ENCODE results near the gene IL4R.

Gene IL4R

DNA sequence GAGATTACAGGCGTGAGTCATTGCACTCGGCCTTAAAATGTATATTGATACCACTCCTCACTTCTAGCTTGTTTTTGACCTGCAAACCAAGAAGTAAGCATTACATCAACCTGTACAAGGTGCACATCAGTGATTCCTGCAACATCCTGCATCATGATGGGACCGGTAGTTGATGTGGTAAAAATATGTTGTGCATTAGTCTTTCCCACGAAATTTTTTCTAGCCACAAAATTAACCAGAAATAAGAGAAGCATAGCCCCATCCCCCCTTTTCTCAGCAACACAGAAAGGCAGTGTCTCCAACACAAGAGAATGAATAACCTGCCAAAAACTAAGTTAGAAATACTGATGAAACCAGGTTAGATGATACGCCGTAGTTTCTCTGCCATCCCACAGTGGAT lies 24.1 kb upstream of the IL4R start:
- DNase-seq, result no peak

DNA sequence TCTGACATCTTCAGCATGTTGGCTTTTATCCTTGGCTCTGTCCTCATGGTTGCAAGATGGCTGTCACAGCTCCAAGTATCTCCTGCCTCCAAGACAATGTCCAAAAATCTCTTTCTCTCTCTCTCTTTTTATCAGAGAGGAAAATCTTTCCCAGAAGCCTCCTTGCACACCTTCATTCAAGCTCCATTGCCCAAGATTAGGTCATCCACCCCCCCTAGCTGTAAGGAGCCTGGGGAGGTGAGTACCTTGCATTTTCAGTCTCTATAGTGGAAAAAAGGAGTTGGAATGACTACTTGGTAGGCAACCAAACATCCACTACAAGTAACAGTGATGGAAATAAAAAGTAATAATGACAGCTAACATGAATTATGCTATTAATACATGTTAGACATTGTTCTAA lies 23.2 kb upstream of the IL4R start:
- DNase-seq, result no peak

DNA sequence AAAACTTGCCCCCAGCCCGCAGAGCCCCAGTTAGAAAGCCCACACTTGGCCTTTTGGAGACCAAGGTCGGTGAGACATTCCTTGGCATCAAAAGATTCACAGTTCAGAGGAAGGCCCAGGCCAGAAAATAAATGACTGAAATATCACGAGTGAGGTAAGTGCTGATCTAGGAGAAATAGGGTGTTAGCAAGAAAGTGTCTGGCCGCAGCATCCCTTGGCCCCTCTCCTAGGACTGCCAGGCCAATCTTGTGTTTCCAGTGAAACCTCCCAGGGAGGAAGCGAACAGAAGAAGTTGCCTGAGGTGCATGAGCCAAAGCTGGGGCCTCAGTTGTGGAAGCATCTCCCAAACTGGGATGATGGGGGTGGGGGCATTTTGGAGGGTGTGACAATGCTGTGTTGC lies 22.7 kb upstream of the IL4R start:
- no peak for DNase-seq

DNA sequence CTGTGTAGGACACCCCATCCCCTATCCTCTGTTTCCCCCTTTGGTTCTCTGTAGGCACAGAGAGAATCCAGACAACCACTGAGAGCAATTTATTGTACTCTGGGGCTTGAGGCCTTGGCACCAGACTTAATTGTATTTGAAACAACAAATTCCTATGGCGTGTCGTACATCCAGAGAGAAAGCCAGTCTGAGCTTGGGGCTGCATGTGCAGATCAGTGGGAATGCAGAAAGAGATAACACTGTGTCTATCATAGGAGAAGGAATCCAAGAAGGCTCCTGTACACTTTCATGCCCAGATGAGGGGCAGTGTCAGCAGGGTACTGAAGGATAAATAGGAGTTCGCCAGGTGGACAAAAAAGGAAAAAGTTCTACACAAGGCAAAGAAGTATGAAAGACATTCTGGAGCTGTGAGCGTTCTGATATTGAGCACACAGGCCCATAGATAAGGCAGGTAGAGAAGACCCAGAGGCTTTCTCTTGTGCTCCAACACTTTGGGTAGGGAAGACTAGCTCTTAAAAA lies 22.0 kb upstream of the IL4R start:
- no peak for DNase-seq

DNA sequence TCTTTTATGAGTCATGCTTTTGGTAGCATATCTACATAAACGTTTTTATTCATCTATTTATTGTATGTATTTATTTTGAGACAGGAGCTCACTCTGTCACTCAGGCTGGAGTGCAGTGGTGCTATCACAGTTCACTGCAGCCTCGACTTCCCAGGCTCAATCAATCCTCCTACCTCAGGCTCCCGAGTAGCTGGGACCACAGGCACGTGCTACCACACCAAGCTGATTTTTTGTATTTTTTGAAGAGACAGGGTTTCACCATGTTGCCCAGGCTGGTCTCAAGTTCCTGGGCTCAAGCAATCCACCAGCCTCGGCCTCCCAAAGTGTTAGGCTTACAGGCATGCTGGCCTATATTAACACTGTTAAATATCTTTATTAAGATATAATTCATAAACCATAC lies 20.4 kb upstream of the IL4R start:
- no peak for DNase-seq

DNA sequence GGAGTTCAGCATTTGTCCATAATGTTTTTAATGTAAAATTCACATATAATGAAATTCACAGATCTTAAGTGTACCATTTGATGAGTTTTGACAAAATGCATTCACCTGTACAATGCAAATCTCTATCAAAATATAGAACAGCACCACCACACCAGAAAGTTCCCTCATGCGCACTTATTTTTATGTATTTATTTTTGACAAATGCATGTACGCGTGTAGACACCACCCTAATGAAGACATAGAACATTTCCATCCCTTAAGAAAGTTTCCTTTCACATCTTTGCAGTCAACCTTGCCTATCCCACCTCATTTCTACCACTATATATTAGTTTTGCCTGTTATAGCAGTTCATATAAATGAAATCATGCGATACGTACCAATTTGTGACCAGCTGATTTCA lies 15.6 kb upstream of the IL4R start:
- DNase-seq, result no peak

DNA sequence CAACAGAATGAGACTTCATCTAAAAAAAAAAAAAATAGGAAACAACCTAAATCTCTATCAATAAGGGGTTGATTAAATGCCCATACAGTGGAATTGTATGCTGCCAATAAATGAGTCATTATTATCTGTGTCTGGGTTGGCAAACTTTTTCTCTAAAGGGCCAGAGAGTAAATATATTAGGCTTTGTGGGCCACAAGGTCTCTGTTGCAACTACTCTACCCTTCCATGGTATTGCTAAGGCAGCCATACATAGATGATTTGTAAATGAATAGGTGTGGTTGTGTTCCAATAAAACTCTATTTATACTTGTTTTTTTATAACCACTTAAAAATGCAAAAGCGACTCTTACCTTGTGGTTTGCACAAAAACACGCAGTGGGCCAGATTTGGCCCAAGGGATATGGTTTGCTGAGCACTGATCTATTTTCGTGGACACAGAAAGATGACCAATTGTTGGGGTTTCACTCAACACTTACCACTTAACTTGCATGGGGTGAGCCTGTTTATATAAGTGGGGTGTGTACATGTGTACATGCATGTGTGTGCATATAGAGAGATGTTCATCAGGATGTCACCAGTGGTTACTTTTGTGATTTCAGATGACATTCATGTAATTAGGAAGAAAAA lies 12.4 kb upstream of the IL4R start:
- DNase-seq, result no peak

DNA sequence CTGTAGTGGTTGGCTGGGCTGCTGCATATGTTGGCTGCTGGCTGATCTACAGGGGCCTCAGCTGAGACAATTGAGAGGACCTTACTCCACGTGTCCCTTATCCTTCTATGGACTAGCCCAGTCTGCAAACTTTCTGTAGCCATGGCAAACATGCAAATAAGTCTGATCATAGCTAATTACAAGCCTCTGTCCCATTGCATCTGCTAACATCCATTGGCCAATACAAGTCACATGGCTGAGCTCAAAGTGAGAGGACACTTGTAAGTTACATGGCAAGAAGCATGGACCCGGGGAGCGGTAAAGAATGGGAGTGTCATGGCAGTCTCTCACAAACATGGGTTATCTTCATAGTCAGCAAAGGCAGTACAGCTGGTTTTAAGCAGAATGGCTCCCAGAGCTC lies 11.6 kb upstream of the IL4R start:
- no peak for DNase-seq

DNA sequence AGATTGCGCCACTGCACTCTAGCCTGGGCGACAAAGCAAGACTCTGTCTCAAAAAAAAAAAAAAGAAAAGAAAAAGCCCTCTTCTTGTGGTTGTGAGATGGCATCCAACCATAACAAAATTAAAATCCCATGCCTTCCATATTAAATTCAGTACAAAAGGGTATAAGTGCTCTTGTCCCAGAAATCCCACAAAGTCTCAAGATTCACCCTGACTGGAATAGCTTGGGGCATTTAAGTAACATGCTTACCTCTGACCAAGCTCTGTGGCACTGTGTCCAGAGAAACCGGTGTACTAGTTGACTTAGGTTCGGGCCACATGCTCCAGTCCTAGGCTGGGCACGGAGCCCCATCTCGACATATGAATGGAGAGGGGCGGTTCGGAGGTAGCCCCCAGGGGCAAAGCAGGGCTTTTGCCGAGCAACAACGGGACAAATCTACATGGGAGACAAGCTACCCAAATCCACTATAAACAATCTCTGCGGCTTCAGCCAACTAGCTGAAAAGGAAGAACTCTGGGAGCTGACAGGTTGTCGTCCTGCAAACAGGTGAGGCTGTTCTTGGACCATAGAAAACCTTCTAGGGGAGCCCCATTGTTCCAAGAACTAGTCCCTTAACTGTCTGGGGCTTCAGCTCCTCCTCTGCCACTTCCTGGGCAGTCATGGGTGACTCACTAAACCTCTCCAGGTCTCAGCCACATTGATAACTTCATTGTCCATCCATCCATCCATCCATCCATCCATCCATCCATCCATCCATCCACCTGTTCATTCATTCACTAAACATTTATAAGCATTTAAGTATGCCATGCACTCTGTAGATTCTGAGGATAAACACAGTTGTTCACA lies 10.3 kb upstream of the IL4R start:
- DNase-seq, result no peak

DNA sequence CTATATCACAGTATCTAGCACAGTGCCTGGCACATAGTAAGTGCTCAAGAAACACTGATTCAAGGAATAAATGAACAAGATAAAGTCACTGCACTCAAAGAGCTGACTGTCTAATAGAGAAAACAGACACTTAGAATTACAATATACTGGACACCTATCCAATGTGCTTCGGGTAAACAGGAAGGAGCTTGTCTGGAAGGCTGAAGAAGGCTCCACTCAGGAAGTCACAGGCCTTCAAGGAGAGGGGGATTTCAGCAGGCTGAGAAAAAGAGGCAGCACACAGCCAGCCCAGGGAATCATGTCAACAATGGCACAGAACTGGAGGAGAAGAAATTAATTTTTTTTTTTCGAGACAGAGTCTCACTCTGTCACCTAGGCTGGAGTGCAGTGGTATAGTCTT lies 9.7 kb upstream of the IL4R start:
- no peak for DNase-seq

DNA sequence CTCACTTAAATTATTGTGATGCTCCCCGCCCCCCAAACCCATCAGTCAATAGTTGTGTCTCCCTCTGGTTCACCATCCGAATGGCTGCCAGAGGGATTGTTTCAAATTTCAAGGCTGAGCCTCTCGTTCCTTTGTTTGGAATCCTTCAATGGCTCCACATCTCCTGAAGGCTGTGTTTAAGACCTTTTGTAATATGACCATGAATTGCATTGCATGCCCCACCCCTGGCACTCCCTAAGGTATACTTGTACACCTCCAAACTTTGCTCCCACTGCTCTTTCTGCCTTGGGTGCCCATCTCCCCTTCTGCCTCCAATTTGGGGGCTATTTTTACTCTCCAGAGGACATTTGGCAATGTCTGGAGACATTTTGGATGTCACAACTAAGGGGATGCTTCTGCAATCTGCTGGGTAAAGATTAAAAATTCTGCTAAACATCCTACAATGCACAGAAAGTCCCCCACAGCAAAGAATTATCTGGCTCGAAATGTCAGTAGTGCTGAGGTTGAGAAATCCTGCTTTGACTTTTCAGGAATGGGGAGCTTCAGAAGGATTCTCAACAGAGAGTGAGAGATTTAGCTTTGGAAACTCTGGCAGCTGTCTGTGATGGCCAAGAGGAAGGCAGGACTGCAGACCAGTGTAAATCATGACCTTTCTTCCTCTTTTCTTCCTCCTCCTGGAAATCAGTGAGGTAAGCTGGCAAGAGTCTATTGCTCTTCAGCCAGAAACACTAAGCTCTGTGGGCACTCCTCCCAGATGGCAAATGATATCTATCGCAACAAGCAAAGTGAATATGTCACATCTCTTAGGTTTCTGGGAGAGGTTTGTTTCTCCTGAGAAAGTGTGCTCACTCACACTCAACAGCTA lies 8.7 kb upstream of the IL4R start:
- peak; percentile 52 to 69 for DNase-seq

DNA sequence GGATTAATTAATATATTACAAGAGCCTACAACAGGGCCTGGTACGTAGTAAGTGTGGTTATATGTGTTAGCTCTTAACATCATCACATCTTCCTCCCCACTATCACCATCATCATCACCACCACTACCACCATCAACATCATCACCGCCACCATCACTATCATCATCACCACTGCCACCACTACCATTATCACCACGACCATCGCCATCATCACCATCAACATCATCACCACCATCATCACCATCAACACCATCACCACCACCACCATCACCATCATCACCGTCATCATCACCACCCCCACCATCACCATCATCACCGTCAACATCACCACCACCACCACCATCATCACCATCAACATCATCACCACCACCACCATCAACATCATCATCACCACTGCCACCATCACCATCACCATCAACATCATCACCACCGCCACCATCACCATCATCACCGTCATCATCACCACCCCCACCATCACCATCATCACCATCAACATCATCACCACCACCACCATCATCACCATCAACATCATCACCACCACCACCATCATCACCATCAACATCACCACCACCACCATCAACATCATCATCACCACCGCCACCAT lies 7.8 kb upstream of the IL4R start:
- DNase-seq, result no peak

DNA sequence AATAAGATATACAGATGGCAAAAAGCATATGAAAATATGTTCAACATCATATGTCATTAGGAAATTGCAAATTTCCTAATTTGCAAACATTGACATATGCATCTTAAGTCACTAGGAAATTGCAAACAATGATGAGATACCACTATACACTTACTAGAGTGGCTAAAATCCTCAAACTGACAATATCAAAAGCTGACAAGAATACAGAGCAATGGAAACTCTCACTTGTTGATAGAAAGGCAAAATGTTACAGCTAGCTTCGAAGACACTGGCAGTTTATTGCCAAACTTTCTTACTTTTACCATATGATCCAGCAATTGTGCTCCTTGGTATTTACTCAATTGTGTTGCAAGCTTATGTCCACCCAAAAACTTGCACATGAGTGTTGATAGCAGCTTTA lies 5.0 kb upstream of the IL4R start:
- no peak for DNase-seq

DNA sequence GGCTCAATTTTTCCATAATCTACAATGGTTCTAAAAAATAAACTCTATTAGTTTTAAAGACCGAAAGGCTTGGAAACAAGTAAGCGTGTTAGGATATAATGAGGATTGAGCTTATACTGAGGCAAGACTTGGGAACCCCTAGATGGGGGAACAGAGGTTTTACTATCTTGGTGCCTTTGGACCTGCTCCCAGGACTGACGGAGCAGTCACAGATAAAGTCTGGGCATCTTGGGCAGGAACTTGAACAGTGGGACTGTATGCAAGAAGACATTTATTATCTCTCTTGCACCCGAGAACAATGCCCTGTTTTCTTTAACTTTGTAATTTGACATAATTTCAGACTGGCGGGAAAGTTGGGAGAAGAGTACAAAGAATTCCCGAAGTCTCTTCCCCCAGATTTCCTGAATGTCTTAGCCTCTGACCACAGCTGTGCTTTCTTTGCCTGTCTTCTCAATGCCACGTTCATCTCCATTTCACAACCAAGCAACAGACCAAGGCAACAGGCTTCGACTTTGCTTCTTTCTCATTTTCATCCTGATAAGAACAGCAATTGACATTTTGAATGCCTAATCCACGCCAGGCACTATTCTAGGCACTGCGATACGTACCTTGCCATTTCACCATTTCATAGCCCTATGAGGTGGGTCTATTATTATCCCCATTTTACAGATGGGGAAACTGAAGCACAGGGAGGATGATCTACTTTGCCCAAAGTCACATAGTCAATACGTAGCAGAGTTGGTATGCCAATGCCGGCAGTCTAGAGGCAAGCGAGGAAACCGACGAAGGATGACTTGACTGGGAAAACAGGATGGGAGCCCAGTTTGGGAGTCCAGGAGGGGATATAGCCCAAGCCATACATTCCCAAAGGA lies 3.0 kb upstream of the IL4R start:
- DNase-seq, result no peak

DNA sequence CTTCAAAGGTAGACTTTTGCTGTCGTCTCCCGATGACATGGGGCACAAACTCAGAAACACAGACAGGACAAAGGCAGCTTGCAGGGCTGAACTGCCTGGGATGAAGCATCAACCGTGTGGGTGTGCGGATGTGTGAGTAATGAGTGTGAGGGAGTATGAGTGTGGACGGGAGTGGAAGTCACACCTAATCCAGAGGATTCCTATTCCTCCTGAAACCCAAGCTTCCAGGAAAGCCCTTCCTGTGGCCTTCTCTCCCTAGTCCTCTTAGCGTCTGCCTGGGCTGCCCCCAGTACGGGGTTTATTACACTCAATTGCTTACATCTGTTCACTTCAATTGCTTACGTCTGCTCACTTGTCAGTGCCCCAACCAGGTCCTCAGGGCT lies 2.3 kb upstream of the IL4R start:
- peak; percentile 29 to 63 for DNase-seq

DNA sequence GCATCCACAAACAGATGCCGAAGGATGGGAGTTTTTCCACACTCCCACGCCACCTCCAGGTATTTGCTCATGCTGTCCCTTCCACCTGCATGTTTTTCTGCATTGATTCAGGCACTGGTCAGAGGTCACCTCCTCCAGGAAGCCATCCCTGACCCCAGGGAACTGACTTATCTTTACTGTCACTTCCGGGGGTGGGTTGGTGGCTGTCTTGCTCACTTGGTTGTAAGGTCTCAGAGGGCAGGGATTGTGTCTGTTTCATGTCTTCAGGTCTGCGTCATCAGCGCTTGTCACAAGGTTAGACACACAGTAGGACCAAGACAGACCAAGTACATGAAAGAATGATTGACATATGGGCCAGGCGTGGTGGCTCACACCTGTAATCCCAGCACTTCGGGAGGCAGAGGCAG lies 1.9 kb upstream of the IL4R start:
- DNase-seq, result no peak

DNA sequence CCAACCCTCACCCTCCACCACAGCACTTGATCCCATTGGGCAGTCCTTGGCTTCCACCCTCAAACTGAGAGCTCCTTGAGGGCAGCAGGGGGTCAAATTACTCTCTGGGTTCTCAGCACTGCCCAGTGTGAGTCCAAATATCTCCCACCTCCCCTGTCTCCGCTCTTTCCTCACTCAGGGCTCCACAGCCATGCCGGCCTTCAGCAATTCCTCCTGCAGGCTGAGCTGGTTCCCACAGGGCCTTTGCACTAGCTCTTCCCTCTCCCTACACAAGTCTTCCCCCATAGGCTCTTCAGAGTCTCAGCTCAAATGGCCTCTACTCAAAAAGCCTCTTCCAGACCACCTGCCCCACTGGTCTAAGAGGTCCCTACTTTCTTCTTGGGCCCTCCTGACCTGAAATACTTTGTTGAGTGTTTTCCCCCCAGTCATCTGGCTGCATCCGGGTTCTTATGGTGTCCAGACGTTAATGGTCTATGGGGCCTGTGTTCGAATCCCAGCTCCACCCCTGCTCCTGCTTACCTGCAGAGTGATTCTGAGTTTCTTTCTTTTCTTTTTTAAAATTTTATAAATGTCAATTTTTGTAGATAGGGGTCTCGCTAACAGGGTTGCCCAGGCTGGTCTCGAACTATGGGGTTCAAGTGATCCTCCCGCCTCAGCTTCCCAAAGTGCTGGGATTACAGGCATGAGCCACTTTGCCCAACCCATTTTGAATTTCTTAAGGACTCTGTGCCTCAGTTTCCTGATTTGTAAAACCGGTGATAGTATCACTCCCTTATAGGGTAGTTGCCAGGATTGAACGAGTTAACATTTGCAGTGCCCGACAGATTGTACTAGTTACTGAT lies 973 bp upstream of the IL4R start:
- DNase-seq, result no peak

DNA sequence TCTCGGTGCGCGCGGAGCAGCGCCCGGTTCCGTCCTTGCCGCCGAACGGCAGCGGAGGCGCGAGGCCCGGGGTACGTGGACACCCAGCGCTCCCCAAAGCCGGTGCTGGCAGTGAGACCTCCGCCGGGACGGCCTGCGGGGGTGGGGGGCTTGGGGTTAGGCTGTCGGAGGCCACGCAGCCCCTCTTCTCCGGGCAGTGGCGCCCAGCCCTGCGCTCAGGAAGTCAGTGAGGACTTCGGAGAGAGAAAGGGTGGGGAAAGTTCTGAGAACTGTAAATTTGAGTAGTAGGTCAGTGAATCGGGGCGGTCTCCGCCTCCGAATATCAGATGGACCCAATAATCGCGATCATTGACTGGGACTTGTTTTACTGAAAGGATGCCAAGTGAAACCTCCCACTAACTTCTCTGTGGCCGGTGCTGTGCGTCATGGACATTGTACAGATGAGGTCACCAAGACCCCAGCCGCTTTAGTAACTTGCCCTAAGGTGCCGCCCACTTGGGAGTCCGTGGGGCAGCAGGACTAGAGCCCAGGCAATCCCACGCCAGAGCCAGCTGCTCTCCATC lies 468 bp downstream of the IL4R start:
- peak; percentile 75 to 91 for DNase-seq

DNA sequence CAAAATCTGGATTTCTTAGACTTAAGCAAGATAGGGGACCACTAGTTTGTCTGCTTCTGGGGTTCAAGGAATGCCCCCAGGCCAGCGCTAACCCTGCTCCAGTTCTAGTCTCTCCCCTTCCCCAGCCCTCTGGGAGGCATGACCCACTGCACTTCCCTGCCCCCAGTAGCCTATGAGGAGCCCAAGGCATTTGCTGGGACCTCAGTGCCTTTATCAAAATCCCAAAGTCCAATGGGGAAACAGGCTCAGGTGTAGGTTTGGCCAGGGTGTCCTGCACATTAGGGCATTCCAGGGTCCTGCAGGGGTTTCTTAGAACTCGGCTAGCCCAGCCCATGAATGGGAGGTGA lies 1.2 kb downstream of the IL4R start:
- DNase-seq, result no peak

DNA sequence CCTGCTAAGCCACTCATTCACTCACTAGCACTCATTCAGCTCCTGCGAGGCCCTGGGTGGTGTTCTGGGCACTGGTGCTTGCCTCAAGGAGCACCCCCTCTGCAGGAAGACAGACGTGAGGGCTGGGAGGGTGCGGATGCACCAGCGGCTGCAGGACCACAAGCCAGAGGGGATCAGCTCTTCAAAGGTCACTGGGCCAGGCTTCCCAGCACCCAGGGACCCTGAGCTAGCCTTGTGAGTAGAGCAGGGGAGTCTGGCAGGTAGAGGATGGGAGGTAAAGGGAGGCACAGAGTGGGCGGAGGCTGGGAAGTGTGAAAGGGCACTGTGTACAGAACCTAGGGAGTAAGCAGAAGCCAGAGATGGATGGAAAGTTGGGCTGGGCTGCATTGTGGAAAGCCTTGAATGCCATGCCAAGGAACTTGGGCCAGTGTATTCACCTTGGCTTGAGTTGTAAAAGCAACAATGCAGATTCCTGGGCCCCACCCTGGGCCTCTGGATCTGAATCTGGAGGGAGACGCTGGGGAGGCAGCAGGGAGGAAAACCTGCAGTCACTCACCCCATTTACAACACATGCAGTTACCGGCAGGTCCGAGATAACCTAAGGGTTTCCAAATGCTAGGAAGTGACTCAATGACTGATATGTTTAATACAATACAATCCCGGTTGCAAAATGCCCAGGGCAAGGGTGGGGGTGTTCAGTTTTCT lies 1.7 kb downstream of the IL4R start:
- DNase-seq, result peak; percentile 50 to 60
